GM12892 (cell line): ENCODE results near the gene MALRD1.

Experiments
- POLR2A ChIP-seq: IDR thresholded peaks from 2 replicates; pipeline ENCODE4 v1.6.1; 2011; ENCODE audit warnings: low read depth, low read length, control low read depth
- POLR2AphosphoS5 ChIP-seq: IDR thresholded peaks from 2 replicates; pipeline ENCODE4 v1.6.1; 2011; ENCODE audit warnings: low read depth, low read length, control low read depth
- TAF1 ChIP-seq: IDR thresholded peaks from 2 replicates; pipeline ENCODE4 v1.6.1; 2011; ENCODE audit warnings: low read depth, mild to moderate bottlenecking, control low read depth, low read length, borderline replicate concordance

- TF ChIP-seq POLR2AphosphoS5 (no peak), POLR2A (no peak), TAF1 (no peak)
Measured at GRCh38 chr10:19449860-19450259, 401.3 kb downstream of the MALRD1 start.
